Fibroblast of skin of abdomen (primary cell): ENCODE data around the gene HEPHL1. TPM values are rescaled to one million over a fixed set of nuclear protein-coding genes. Genes with fewer than 3 reads are reported as not detected.
A peak's percentile ranks its signal among the peaks of the same experiment; 100 is the strongest.
"Not testable (repeated sequence)": the region's sequence is repeated elsewhere in the genome, so short reads cannot be mapped to it uniquely, and the experiment has no call there.

Source experiments
- DNase-seq: peaks from one replicate; pipeline ENCODE4 v3.0.0-alpha.2; 2013
- polyA plus RNA-seq, 2 experiments: library from polyadenylated mRNA; unstranded; fragments of 120-200 nt; gene quantifications; one replicate each; pipeline ENCODE4 v1.2.1, GENCODE V29; 2013; ENCODE audit not compliant: insufficient read length in 2 of 2

HEPHL1 gene
- polyA plus RNA-seq (2013, experiment 1 of 2; ENCODE audit: insufficient read length) = 0.05 TPM
- polyA plus RNA-seq (2013, experiment 2 of 2; ENCODE audit: insufficient read length) = 0.04 TPM

- DNase-seq = no peak
Measured at GRCh38 chr11:94020777-94021481, at the start of gene HEPHL1. Gene HEPHL1, plus strand, starts transcription at chr11:94021354. Its CDS starts 15 bp downstream, at chr11:94021369.

- DNase-seq = no peak
Measured at GRCh38 chr11:93972790-93973189, 48.4 kb upstream of the HEPHL1 start.

GRCh38 chr11:93973322-93974051 lies 47.7 kb upstream of the HEPHL1 start:
- not testable (repeated sequence) for DNase-seq

- no peak for DNase-seq
Measured at GRCh38 chr11:93974759-93975158, 46.4 kb upstream of the HEPHL1 start.

- not testable (repeated sequence) for DNase-seq
Measured at GRCh38 chr11:93976577-93977254, 44.4 kb upstream of the HEPHL1 start.

- no peak for DNase-seq
Measured at GRCh38 chr11:93983542-93984195, 37.5 kb upstream of the HEPHL1 start.

GRCh38 chr11:93984196-93984567 lies 37.0 kb upstream of the HEPHL1 start:
- peak; percentile 11 for DNase-seq

- no peak for DNase-seq
Measured at GRCh38 chr11:93984936-93985335, 36.2 kb upstream of the HEPHL1 start.

- DNase-seq = peak; percentile 1
Measured at GRCh38 chr11:93986716-93987115, 34.4 kb upstream of the HEPHL1 start.

GRCh38 chr11:93988455-93988854 lies 32.7 kb upstream of the HEPHL1 start:
- DNase-seq = no peak

- no peak for DNase-seq
Measured at GRCh38 chr11:93988912-93989311, 32.2 kb upstream of the HEPHL1 start.

GRCh38 chr11:93993747-93994146 lies 27.4 kb upstream of the HEPHL1 start:
- no peak for DNase-seq

GRCh38 chr11:93997741-93998140 lies 23.4 kb upstream of the HEPHL1 start:
- DNase-seq = no peak

GRCh38 chr11:94000659-94001058 lies 20.5 kb upstream of the HEPHL1 start:
- DNase-seq = no peak

- no peak for DNase-seq
Measured at GRCh38 chr11:94002226-94002625, 18.9 kb upstream of the HEPHL1 start.

- no peak for DNase-seq
Measured at GRCh38 chr11:94007426-94007825, 13.7 kb upstream of the HEPHL1 start.

GRCh38 chr11:94007906-94008305 lies 13.2 kb upstream of the HEPHL1 start:
- no peak for DNase-seq

- no peak for DNase-seq
Measured at GRCh38 chr11:94010136-94010535, 11.0 kb upstream of the HEPHL1 start.

- no peak for DNase-seq
Measured at GRCh38 chr11:94011478-94011877, 9.7 kb upstream of the HEPHL1 start.

GRCh38 chr11:94017446-94017845 lies 3.7 kb upstream of the HEPHL1 start:
- no peak for DNase-seq

GRCh38 chr11:94018721-94019120 lies 2.4 kb upstream of the HEPHL1 start:
- no peak for DNase-seq

- DNase-seq = no peak
Measured at GRCh38 chr11:94023856-94024255, 2.7 kb downstream of the HEPHL1 start.

- DNase-seq = no peak
Measured at GRCh38 chr11:94024547-94024946, 3.4 kb downstream of the HEPHL1 start.
